Stimulated activated CD8-positive, alpha-beta memory T cell treated with anti-CD3 and anti-CD28 coated beads, Interleukin-12 subunit alpha, Interleukin-12 subunit beta, amount 100 ng/mL, for 24 hours (primary cell): ENCODE measurements around the gene STYK1.
A peak's percentile ranks its signal among the peaks of the same experiment; 100 is the strongest.

Experiments
- DNase-seq: peaks from one replicate; pipeline ENCODE4 v3.0.0-alpha.2; 2020; ENCODE audit errors: extremely low read depth

The STYK1 gene

DNA sequence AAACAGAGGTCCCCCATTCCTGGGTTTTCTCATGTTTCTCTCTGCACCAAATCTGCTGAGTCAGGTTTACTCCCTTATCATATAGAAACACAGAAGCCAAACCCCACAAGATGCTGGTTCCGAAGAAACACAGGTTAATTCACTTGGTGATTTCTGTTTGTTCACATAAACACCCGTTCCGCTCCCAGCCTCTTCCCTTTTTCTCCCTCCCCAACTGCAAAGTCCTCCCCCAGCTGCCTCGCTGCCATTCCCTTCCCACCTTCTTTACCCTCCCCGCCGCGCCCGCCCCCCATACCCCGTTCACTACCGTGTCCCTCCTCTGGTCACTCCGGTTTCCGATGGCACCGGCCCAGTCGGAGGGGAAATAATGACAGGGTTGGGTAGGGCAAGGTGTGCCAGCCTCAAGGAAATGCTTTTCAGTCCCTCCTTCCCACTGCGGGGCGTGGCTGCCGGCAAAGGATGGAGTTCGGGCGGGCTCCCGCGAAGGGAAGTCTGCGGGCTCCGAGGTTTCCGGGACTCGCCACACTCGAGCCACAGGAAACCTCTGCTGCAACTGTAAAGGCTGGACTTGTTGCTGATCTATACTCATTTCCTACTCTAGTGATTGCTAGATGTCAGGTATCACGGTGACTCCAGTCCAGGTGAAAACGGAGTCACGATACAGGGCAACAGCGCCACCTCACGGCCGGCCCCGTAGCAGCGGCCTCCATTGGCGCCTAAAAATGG is at the start of gene STYK1:
STYK1 (minus strand) TSS at position 394 of the 726 bp plus-strand sequence. CDS start 39,434 bp downstream, outside the sequence.
- DNase-seq, result peak; percentile 40

GRCh38 chr12:10722905-10723746 is 49.3 kb upstream of the STYK1 start, which contains the start of gene YBX3:
TSS of gene YBX3 (minus strand) at chr12:10723323. CDS start at chr12:10723111, 212 bp downstream.
- peak; percentile 24 for DNase-seq

- peak; percentile 26 for DNase-seq
Observed at GRCh38 chr12:10722502-10722904, 48.7 kb upstream of the STYK1 start.

GRCh38 chr12:10721651-10722501 is 48.0 kb upstream of the STYK1 start:
- DNase-seq, result peak; percentile 34

DNA sequence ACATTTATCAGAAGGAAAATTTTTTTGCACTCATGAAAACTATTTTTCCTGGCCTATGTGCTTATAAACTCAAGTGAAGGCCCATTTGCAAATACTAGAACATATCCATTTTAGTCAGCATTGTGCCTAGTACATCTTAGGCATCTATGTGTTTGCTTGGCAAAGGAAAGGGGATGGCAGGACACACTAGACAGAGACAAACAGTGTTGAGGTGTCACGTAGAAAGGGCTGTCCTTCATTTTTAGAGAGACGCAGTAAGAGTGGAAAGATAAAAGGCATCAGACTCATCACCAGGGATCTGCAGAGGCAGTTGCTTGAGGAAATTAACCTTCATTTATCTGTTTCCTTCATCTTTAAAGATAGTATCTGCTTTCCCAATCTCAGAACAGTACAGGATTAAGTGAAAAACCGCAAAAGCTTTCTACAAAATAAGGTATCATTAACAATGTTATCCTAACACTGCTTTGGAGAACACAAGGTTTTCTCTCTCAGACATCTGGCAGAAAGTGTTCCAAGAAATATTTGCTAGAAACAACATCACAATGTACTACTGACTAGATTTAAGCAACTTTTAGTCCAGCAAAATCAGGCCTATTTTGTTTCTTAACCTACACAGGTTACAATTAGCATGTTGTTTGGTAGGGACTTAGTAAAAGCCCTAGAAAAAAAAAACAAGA is 47.3 kb upstream of the STYK1 start:
- DNase-seq, result no peak

- DNase-seq, result no peak
Observed at GRCh38 chr12:10719482-10719881, 45.6 kb upstream of the STYK1 start.

DNA sequence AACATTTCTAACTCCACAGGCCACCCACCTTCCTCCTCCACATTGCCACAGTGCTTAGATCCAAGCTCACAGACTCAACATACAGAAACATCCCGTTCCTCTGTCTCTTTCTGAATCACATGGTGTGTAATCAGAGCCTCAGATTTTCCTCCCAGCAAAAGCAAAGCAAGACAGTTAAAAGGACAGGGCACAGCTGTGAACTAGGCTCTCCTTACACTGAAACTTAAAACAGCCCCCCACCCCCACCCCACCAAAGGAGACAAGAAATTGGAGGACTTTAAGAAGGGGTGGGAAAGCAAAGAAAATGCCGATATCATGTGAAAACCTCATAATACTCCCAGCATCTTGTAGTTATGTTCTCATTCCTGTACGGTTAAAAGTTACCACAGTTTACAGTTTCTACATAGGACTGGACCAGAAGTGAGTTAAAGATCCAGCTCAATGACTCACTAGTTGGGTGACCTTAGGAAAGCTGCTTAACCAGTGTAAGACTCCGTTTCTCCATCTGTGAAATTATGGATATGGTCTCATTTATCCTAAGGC is 44.5 kb upstream of the STYK1 start:
- no peak for DNase-seq

GRCh38 chr12:10717410-10717809 is 43.6 kb upstream of the STYK1 start:
- no peak for DNase-seq

DNA sequence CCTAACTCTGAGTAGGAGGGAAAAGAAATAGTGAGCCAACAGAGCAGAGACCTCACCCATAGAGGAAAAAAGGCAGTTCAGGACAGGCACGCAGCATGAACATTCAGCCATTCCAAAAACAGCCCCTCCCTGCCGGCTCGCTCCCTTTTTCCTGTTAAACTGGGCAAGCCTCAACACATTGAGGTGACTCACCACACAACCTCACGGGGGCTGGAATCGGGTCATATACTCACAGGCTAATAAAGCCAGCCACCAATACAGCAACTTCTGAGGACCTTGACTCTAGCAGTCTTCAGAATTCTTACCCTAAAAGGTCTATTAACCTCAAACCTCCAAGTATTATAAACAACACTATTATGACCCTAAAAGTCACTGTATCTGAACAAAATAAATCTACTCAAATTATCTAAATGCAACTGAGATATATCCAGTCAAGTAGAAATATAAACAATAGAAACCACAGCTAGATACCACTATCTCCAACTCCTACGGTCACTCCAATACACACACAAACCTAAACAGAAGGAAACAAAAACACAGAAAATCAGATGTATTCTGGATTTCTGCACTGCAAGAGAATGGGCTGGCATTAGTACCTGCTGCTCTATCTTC is 43.0 kb upstream of the STYK1 start:
- no peak for DNase-seq

DNA sequence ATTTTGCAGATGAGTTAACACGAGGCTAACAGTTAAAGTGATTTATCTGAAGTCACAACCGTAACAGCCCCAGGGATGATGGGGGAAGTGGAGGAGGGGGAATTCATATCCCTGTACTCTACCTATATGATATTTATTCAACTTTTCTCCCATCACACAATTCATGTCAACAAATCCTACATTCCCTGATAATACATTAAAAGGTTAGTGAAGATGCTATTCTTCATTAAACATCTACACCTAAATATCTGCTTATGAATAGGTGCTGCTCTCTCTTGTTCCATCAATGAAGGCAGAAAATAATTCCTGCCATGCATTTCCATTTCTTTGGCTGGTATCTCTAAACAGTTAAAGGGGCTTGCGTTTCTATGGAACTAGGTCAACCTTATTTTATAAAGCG is 42.4 kb upstream of the STYK1 start:
- no peak for DNase-seq

GRCh38 chr12:10715491-10715890 is 41.6 kb upstream of the STYK1 start:
- DNase-seq, result no peak

DNA sequence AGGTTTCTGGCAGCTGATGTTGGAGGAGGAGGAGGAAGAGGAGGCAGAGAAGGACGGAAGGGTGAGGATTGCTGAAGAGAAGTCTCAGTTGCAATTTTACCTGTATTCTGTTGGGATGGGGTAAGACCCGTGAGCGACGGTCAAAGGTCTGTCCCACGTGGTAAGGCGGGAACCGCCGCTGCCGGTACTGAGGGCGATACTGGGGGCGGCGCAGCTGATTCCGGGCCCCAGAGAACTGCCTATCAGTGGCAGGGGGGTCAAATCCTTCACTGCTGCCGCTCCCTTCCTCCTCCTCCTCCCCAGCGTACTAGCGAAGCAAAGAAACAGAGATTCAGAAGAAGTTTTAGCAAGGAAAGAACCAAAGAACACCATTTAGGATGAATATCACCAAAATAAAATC is 36.0 kb upstream of the STYK1 start:
- no peak for DNase-seq

DNA sequence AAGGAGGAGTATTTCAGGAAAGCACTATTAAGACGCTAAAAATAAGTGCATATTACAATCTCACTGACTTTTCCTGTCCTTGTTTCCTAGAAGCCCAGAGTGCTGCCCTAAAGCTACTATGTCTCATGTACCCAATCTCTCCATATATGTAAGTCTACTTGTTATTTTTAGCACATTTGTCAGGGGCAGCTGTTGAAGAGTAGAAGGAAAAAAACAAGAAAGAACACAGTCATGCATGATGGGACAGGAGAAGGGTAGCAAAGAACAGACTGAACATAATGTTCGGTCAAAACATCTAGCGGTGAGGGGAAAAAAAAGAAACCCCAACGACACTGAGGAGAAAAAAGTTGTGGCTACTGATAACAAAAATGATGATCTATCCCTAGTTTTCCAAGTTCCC is 35.0 kb upstream of the STYK1 start:
- DNase-seq, result no peak

DNA sequence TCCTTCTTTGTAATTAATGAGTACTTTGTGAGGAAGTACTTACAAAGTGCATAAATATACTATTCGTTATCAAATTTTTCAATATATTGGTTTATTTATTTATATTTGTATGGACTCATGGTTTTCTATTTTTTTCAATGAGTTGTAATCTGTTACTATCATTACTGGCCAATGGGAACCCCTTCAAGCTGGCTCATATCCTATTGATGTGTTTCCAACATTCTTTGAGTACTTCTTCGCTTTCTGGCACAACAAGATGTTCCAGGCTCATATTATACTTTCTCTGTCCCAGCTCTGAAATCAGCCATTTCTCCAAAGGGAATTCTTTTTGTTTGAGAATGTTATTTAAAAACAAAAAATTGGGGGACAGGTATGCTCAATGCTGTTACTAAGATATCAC is 31.8 kb upstream of the STYK1 start:
- no peak for DNase-seq

DNA sequence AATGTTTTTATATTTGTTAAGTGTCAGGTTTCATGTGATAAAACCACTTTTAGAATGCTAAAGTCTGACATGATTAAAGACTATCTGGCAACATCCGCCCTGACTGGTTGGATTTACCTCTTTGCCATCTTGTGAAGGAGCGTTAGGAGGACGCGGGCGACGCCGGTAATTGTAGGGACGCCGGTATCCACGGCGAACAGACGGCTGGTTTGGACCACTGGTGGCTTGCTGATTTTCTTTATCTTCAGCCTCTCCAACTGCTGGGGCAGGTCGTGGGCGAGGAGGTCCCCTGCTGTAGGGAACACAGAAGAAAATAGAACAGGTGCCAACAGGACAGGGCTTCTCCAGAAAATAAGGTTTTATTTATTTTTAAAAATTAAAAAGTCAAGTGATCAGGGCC is 28.0 kb upstream of the STYK1 start:
- DNase-seq, result no peak

DNA sequence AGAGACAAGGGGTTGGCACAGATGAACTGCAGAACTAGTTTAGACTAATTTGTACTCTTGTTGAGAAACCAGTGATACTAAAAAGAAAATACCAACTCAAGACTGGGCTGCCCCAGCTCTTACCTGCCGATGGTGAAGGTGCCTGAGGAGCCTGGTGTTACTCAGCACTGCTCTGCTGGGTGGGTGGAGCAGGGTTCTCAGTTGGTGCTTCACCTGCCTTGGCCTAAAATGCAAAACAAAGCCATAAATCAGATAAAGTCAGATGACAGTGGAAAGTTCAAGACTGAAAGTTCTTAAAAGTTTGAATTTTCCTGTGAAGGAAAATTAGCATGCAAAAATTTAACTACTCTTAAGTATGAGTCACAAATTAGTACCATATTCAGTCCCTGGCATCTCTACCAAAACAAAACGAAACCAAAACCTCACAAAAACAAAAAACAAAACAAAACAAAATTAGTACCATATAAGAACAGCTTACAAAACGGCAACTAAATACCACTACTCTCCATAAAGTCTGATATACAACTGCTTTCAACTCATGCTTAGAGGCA is 27.4 kb upstream of the STYK1 start:
- DNase-seq, result no peak

DNA sequence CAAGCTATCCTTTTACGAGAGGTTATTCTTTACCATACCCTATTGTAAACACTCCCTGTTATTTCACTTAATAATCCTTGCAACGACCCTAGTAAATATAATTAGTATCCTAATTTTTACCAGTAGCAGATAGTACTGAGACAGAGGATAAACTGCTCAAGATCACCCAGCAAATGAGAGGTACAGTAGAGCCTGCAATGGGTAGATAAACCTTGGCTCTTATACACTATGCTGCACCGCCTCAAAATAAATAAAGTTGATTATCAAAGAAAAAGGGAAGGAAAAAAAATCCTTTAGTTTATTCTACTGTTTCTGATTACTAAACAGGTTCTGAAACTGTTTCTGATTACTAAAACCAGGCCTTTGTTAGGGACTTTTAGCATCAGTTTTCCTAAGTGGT is 26.7 kb upstream of the STYK1 start:
- DNase-seq, result no peak

DNA sequence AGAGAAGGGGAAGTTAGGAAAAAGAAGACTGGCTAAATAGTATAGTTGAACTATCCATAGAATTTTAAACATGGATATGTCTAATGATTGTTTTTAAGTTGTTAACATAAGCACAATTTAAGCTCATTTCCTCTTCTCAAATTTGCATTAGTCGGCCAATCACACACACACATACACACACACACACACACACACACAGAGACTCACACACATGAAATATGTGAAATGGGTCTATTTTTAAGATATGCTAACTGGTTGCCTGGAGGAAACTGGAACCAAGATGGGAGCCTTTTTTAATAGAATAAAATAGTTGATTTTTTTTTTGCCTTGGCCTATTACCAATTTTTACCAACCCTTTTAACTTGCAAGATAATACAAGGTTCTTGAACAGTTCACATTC is 24.0 kb upstream of the STYK1 start:
- no peak for DNase-seq

DNA sequence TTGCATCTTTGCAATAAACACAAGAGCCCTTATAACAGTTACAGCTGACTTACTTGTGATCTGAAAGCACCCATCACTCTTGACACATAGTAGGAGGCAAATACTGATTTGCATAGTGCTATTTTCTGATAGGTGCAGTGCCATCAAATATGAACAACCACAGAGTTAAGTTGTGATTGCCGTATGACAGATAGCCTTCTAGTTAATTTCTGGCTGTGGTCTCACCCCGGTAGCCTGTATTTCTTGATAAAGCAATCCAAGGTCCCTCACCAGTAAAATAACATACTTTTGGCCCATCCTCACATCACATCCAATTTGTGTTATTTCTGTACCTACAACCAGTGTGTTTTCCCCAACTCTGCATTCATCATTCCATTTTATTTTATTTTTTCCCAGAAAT is 23.3 kb upstream of the STYK1 start:
- DNase-seq, result no peak

- DNase-seq, result no peak
Observed at GRCh38 chr12:10690906-10691305, 17.1 kb upstream of the STYK1 start.

- no peak for DNase-seq
Observed at GRCh38 chr12:10689146-10689545, 15.3 kb upstream of the STYK1 start.
